H1 (cell line): ENCODE results near the gene PPM1L. TPM values are rescaled to one million over a fixed set of nuclear protein-coding genes. Genes with fewer than 3 reads are reported as not detected.

ENCODE experiments used
- CTCF ChIA-PET: fragments of 300-600 bp; sonication (Branson Sonifier 250); formaldehyde crosslinking; loops from one replicate; lab custom pipeline; 2021; ENCODE audit not compliant: partially characterized antibody; lab: Charles Lee
- POLR2A ChIA-PET: fragments of 300-600 bp; sonication (Branson Sonifier 250); formaldehyde crosslinking; loops from one replicate; lab custom pipeline; 2021; ENCODE audit warnings: inconsistent platforms; ENCODE audit not compliant: partially characterized antibody; lab: Charles Lee
- DNase-seq, 2 experiments: peaks; one replicate each; pipeline versions ENCODE4 v3.0.0 to v3.0.0-alpha.2; 2010 to 2022; ENCODE audit warnings: low spot score in 2 of 2, low read depth in 1 of 2, mixed read lengths in 1 of 2
- FAIRE-seq: peaks from 2 replicates; lab custom pipeline; 2011; peaks lifted over from hg19 to GRCh38; lab: Jason Lieb, UNC
- H2AFZ ChIP-seq: 2 replicates; pipeline ENCODE4 v1.8.1; 2012; ENCODE audit warnings: low read length, inconsistent platforms
- H2AK5ac ChIP-seq: 2 replicates; pipeline ENCODE4 v1.6.1; 2013; ENCODE audit warnings: low read depth, low read length
- H2BK120ac ChIP-seq: replicated peaks from 2 replicates; pipeline ENCODE3; 2013; ENCODE audit warnings: low read depth, low read length, inconsistent platforms
- H2BK12ac ChIP-seq: 2 replicates; pipeline ENCODE4 v1.6.1; 2013; ENCODE audit warnings: low read depth, low read length
- H2BK15ac ChIP-seq: 2 replicates; pipeline ENCODE4 v1.6.1; 2013; ENCODE audit warnings: low read length
- H2BK20ac ChIP-seq: 2 replicates; pipeline ENCODE4 v1.6.1; 2013; ENCODE audit warnings: low read length
- H2BK5ac ChIP-seq: 2 replicates; pipeline ENCODE4 v1.6.1; 2013; ENCODE audit warnings: low read depth, low read length
- H3K14ac ChIP-seq: 2 replicates; pipeline ENCODE4 v1.6.1; 2013; ENCODE audit warnings: inconsistent platforms; ENCODE audit not compliant: insufficient read length
- H3K18ac ChIP-seq: 2 replicates; pipeline ENCODE4 v1.6.1; 2013; ENCODE audit warnings: low read length; ENCODE audit errors: extremely low read depth
- H3K23ac ChIP-seq: 2 replicates; pipeline ENCODE4 v1.6.1; 2013; ENCODE audit warnings: inconsistent platforms; ENCODE audit not compliant: insufficient read length
- H3K23me2 ChIP-seq: 2 replicates; pipeline ENCODE4 v1.6.1; 2013; ENCODE audit warnings: low read depth, low read length
- H3K27ac ChIP-seq: 2 replicates; pipeline ENCODE4 v1.6.1; 2011; ENCODE audit warnings: low read depth, low read length, inconsistent platforms
- H3K27me3 ChIP-seq, 4 experiments: replicated peaks in 1 of 4; 1 replicate in 1 of 4; 2 replicates in 3 of 4; pipeline versions ENCODE4 v1.6.1 to v1.8.1; 2011 to 2013; ENCODE audit warnings: low read length in 3 of 4, mild to moderate bottlenecking in 3 of 4, inconsistent platforms in 2 of 4, mixed read lengths in 2 of 4, moderate library complexity in 1 of 4; ENCODE audit not compliant: control insufficient read depth in 3 of 4, insufficient read depth in 3 of 4; ENCODE audit errors: extremely low read depth in 1 of 4
- H3K36me3 ChIP-seq, 4 experiments: 2 replicates each; pipeline versions ENCODE4 v1.6.1 to v1.8.1; 2011 to 2013; ENCODE audit warnings: mild to moderate bottlenecking in 4 of 4, low read length in 3 of 4, moderate library complexity in 2 of 4, control low read depth in 1 of 4, inconsistent platforms in 1 of 4; ENCODE audit not compliant: insufficient read depth in 4 of 4, control insufficient read depth in 2 of 4
- H3K4ac ChIP-seq: replicated peaks from 2 replicates; pipeline ENCODE3; 2013; ENCODE audit warnings: low read length, low read depth, mixed read lengths, inconsistent platforms; ENCODE audit not compliant: insufficient read length
- H3K4me1 ChIP-seq, 4 experiments: replicated peaks in 1 of 4; 1 replicate in 1 of 4; 2 replicates in 3 of 4; pipeline versions ENCODE4 v1.6.1 to v1.8.1; 2011 to 2013; ENCODE audit warnings: low read length in 3 of 4, inconsistent platforms in 2 of 4, mixed read lengths in 1 of 4; ENCODE audit not compliant: insufficient read depth in 4 of 4, control insufficient read depth in 3 of 4
- H3K4me2 ChIP-seq, 2 experiments: 2 replicates each; pipeline versions ENCODE4 v1.6.1 to v1.8.1; 2011 to 2013; ENCODE audit warnings: low read depth in 2 of 2, low read length in 2 of 2, control low read depth in 1 of 2, inconsistent platforms in 1 of 2, mild to moderate bottlenecking in 1 of 2; ENCODE audit not compliant: insufficient read depth in 1 of 2
- H3K4me3 ChIP-seq, 4 experiments: fragments of 200-600, 300-600 bp in 1 of 4; sonication (generic), shearing (Covaris generic), sonication (Bioruptor Twin) in 1 of 4; 2 replicates each; pipeline versions ENCODE4 v1.5.1 to v1.8.1; 2011 to 2016; ENCODE audit warnings: low read length in 4 of 4, low read depth in 3 of 4, control low read depth in 2 of 4, inconsistent platforms in 2 of 4, mild to moderate bottlenecking in 2 of 4, mixed read lengths in 1 of 4, moderate library complexity in 1 of 4; ENCODE audit not compliant: insufficient read depth in 2 of 4; ENCODE audit errors: extremely low read depth in 1 of 4
- H3K56ac ChIP-seq: replicated peaks from 2 replicates; pipeline ENCODE3; 2013; ENCODE audit warnings: low read depth, mild to moderate bottlenecking, mixed read lengths, low read length, inconsistent platforms; ENCODE audit not compliant: insufficient read length
- H3K79me1 ChIP-seq: 2 replicates; pipeline ENCODE4 v1.6.1; 2013; ENCODE audit warnings: low read depth, low read length, control low read depth
- H3K79me2 ChIP-seq, 2 experiments: 2 replicates each; pipeline versions ENCODE4 v1.6.1 to v1.8.1; 2012 to 2013; ENCODE audit warnings: low read length in 2 of 2, mild to moderate bottlenecking in 2 of 2, inconsistent platforms in 1 of 2; ENCODE audit not compliant: insufficient read depth in 2 of 2, control insufficient read depth in 1 of 2
- H3K9ac ChIP-seq, 4 experiments: replicated peaks in 1 of 4; 1 replicate in 1 of 4; 2 replicates in 3 of 4; pipeline versions ENCODE4 v1.6.1 to v1.8.1; 2011 to 2013; ENCODE audit warnings: low read depth in 3 of 4, low read length in 3 of 4, control low read depth in 2 of 4, mild to moderate bottlenecking in 2 of 4, moderate library complexity in 2 of 4, inconsistent platforms in 1 of 4; ENCODE audit errors: extremely low read depth in 1 of 4
- H3K9me3 ChIP-seq, 2 experiments: 2 replicates each; pipeline versions ENCODE4 v1.6.1 to v1.8.1; 2012 to 2013; ENCODE audit warnings: mild to moderate bottlenecking in 2 of 2, moderate library complexity in 2 of 2, control low read depth in 1 of 2, inconsistent platforms in 1 of 2, low read depth in 1 of 2, low read length in 1 of 2, mixed read lengths in 1 of 2; ENCODE audit not compliant: insufficient read depth in 2 of 2
- H4K20me1 ChIP-seq, 2 experiments: replicated peaks in 1 of 2; 2 replicates each; pipeline versions ENCODE3 to v1.8.1; 2011 to 2013; ENCODE audit warnings: inconsistent platforms in 2 of 2, low read length in 2 of 2, mild to moderate bottlenecking in 1 of 2; ENCODE audit not compliant: insufficient read depth in 2 of 2, control insufficient read depth in 1 of 2
- H4K5ac ChIP-seq: 2 replicates; pipeline ENCODE4 v1.6.1; 2013; ENCODE audit warnings: low read length, low read depth, mixed read lengths, inconsistent platforms; ENCODE audit not compliant: insufficient read length
- H4K8ac ChIP-seq: 2 replicates; pipeline ENCODE4 v1.8.0; 2013; ENCODE audit warnings: mild to moderate bottlenecking, moderate library complexity, low read length, inconsistent platforms; ENCODE audit not compliant: insufficient read depth; ENCODE audit errors: extremely low read depth
- H4K91ac ChIP-seq: replicated peaks from 2 replicates; pipeline ENCODE3; 2013; ENCODE audit warnings: low read length, mixed read lengths, inconsistent platforms; ENCODE audit not compliant: insufficient read length
- ASH2L ChIP-seq: fragments of 200-600, 300-600 bp; sonication (generic); IDR thresholded peaks from one replicate; pipeline ENCODE4 v1.7.1; 2017; ENCODE audit warnings: low read length
- BCL11A ChIP-seq, 2 experiments: IDR thresholded peaks; one replicate each; pipeline ENCODE4 v1.6.1; 2011; ENCODE audit warnings: low read depth in 2 of 2, low read length in 2 of 2, mild to moderate bottlenecking in 2 of 2
- CTBP2 ChIP-seq: IDR thresholded peaks from 2 replicates; pipeline ENCODE4 v1.7.0; 2011; ENCODE audit warnings: borderline replicate concordance, mild to moderate bottlenecking, moderate library complexity, mixed read lengths, low read length; ENCODE audit not compliant: insufficient read depth, insufficient read length
- EZH2 ChIP-seq: fragments of 200-600 bp; sonication (generic); IDR thresholded peaks from 2 replicates; pipeline ENCODE4 v1.7.1; 2012; ENCODE audit warnings: low read depth, mild to moderate bottlenecking, moderate library complexity, low read length, inconsistent platforms; ENCODE audit not compliant: severe bottlenecking
- FOSL1 ChIP-seq: IDR thresholded peaks from 2 replicates; pipeline ENCODE4 v1.6.1; 2011; ENCODE audit warnings: mild to moderate bottlenecking, low read depth, low read length, moderate library complexity; ENCODE audit not compliant: insufficient read depth
- JUN ChIP-seq: IDR thresholded peaks from 2 replicates; pipeline ENCODE4 v1.6.1; 2011; ENCODE audit warnings: low read depth, mild to moderate bottlenecking, improper control_type of control experiment, low read length
- POLR2AphosphoS5 ChIP-seq: IDR thresholded peaks from 2 replicates; pipeline ENCODE4 v1.6.1; 2011; ENCODE audit warnings: low read depth, low read length
- RXRA ChIP-seq: IDR thresholded peaks from 2 replicates; pipeline ENCODE4 v1.6.1; 2011; ENCODE audit warnings: low read depth, mild to moderate bottlenecking, low read length, moderate library complexity; ENCODE audit not compliant: insufficient read depth
- SAP30 ChIP-seq: fragments of 300-600 bp; sonication (generic); IDR thresholded peaks from 2 replicates; pipeline ENCODE4 v1.7.1; 2012; ENCODE audit warnings: low read length, moderate library complexity, mild to moderate bottlenecking, inconsistent platforms; ENCODE audit not compliant: insufficient read depth, insufficient replicate concordance
- SIRT6 ChIP-seq: IDR thresholded peaks from one replicate; pipeline ENCODE4 v1.7.1; 2012; ENCODE audit warnings: low read length, inconsistent platforms
- SP1 ChIP-seq: IDR thresholded peaks from 2 replicates; pipeline ENCODE4 v1.6.1; 2011; ENCODE audit warnings: low read depth, low read length
- SP4 ChIP-seq: IDR thresholded peaks from 2 replicates; pipeline ENCODE4 v1.6.1; 2012; ENCODE audit warnings: low read length, inconsistent platforms
- SUZ12 ChIP-seq: fragments of 200-600 bp; sonication (generic); IDR thresholded peaks from 2 replicates; pipeline ENCODE4 v1.6.1; 2012; ENCODE audit warnings: mild to moderate bottlenecking, inconsistent platforms, low read length, moderate library complexity, mixed read lengths
- TCF12 ChIP-seq: IDR thresholded peaks from 2 replicates; pipeline ENCODE4 v1.6.1; 2011; ENCODE audit warnings: low read depth, mild to moderate bottlenecking, low read length
- WGBS, 2 experiments: shearing (Covaris generic) in 1 of 2; methylation state at CpG; one replicate each; pipeline versions ENCODE4 v1.1.6 to v1.1.7; 2013 to 2015; ENCODE audit warnings: low lambda C conversion rate in 2 of 2, mixed read lengths in 2 of 2, inconsistent platforms in 1 of 2, low coverage in 1 of 2, missing lambda C conversion rate in 1 of 2; ENCODE audit not compliant: insufficient replicate concordance in 2 of 2, insufficient coverage in 1 of 2, insufficient read length in 1 of 2; ENCODE audit errors: extremely low coverage in 1 of 2, missing lambda C conversion rate in 1 of 2; 5-methylcytosine and 5-hydroxymethylcytosine counted together
- polyA plus RNA-seq, 7 experiments: library from polyadenylated mRNA; depleted of rRNA in 3 of 7; stranded (reverse) in 5 of 7; unstranded in 2 of 7; fragments of >200 nt in 5 of 7; fragments of 200-250 nt in 2 of 7; gene quantifications; 1 replicate in 5 of 7; 2 replicates in 1 of 7; 4 replicates in 1 of 7; pipeline versions ENCODE4 v1.2.1 to v1.2.3, GENCODE V29; 2011 to 2013; ENCODE audit warnings: missing spikeins in 2 of 7, mixed read lengths in 2 of 7
- total RNA-seq: library from RNA; stranded (reverse); fragmentation: NEBNext Ultra II Directional; extraction: Animal tissue kit (Norgen Biotek cat#: 25700); gene quantifications from 2 replicates; pipeline ENCODE4 v1.2.1, GENCODE V29; 2021
- TF ChIP-seq, protein P1 (sequence below): IDR thresholded peaks from 2 replicates; pipeline ENCODE4 v1.6.1; 2012; ENCODE audit warnings: inconsistent platforms

The PPM1L gene
- total and polyA plus RNA-seq, 2 of the 8 experiments (the other 6 are each of a cell fraction or from before 2014, with no cell fraction given) = 2.8 to 18.1 TPM

DNA sequence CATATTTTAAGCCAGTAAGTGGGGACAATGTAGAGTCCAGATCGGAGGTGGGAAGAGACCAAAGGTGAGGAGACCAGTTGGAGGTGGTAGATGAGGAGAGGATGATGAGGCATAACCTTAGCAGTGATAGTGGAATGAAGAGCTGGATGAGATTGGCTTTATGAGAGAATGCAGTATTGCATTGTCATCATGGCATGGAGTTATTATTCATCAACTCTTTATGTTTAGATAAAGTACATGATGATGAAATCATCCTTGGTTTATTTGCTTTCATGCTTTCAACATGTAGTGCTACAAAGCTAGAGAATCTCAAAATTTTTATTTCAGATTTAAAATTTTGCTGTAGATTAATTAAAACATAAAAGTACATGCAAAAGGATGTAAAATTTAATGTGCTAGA is 64.0 kb downstream of the PPM1L start:
- no peak overlapping the region for H2BK12ac ChIP-seq
- peaks cover 0 to 3% of the 10 kb centered on the region in 2 experiments; a peak in 1 of 4 replicates for H3K79me2 ChIP-seq
- H3K27ac ChIP-seq = no peak overlapping the region
- no peak overlapping the region for H4K91ac ChIP-seq
- no peak overlapping the region for H3K9ac ChIP-seq
- no peaks in the 10 kb centered on the region for H4K20me1 ChIP-seq
- H3K27me3 ChIP-seq = no peaks in the 10 kb centered on the region
- no peak overlapping the region for H4K5ac ChIP-seq
- H3K4me3 ChIP-seq = no peak overlapping the region
- peaks cover 0 to 4% (median under 1%) of the 10 kb centered on the region in 4 experiments; a peak in 3 of 7 replicates for H3K4me1 ChIP-seq
- H3K23me2 ChIP-seq = no peaks in the 10 kb centered on the region
- H3K36me3 ChIP-seq = no peaks in the 10 kb centered on the region
- no peak overlapping the region for H2BK5ac ChIP-seq
- H3K79me1 ChIP-seq = no peaks in the 10 kb centered on the region; the same call in 1 of the 2 replicates
- no peak overlapping the region for H3K4me2 ChIP-seq
- no peak overlapping the region for H3K18ac ChIP-seq
- ChIA-PET POLR2A (no interaction called here), CTCF (no interaction called here)
- H3K14ac ChIP-seq = no peak overlapping the region
- no peak overlapping the region for H2AK5ac ChIP-seq
- no peak for DNase-seq
- H2BK20ac ChIP-seq = no peak overlapping the region
- H4K8ac ChIP-seq = no peak overlapping the region
- FAIRE-seq = no peak
- H3K23ac ChIP-seq = no peak overlapping the region
- no peak overlapping the region for H2BK15ac ChIP-seq
- H2BK120ac ChIP-seq = no peak overlapping the region
- 83% methylated on average over 1 of the region's 1 CpG; no CpG with 5 or more reads in 1 of the 2 experiments for WGBS, 2 experiments
- H3K56ac ChIP-seq = no peak overlapping the region
- no peak overlapping the region for H3K4ac ChIP-seq
- H3K9me3 ChIP-seq = no peaks in the 10 kb centered on the region
- no peak overlapping the region for H2AFZ ChIP-seq
- TF ChIP-seq POLR2AphosphoS5 (no peak), CTBP2 (no peak), SP1 (no peak), JUN (no peak), FOSL1 (no peak), BCL11A (IDR thresholded peaks at IDR 0.05; ENCODE audit: low read depth in 2 of 2, low read length in 2 of 2) (no peak), SUZ12 (no peak), RXRA (no peak), SIRT6 (no peak), TCF12 (no peak), SAP30 (no peak), ASH2L (no peak), SP4 (no peak), EZH2 (no peak)
- TF ChIP-seq, protein P1, sequence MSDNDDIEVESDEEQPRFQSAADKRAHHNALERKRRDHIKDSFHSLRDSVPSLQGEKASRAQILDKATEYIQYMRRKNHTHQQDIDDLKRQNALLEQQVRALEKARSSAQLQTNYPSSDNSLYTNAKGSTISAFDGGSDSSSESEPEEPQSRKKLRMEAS = no peak
